Effector memory CD8-positive, alpha-beta T cell (primary cell): ENCODE results near the gene PIGM.

Source experiments
- ATAC-seq: fragments of 150-1000 bp; cut with Tn5 transposase; replicated peaks from 2 replicates; pipeline ENCODE4 v1.10.0; 2021; ENCODE audit warnings: mild to moderate bottlenecking, moderate library complexity
- DNase-seq, 3 experiments: peaks; one replicate each; pipeline ENCODE4 v3.0.0; 2021
- H3K27ac Mint-ChIP-seq, 2 donors: one replicate each; pipeline ENCODE4 v1.8.0; 2022; ENCODE audit warnings: mild to moderate bottlenecking in 2 of 2, mixed read lengths in 2 of 2, moderate library complexity in 2 of 2
- H3K27me3 Mint-ChIP-seq, 2 donors: one replicate each; pipeline ENCODE4 v1.8.0; 2022; ENCODE audit warnings: mixed read lengths in 2 of 2
- H3K36me3 Mint-ChIP-seq: one replicate; pipeline ENCODE4 v1.8.0; 2022; ENCODE audit warnings: mild to moderate bottlenecking, moderate library complexity, mixed read lengths; ENCODE audit not compliant: insufficient read depth
- H3K4me1 Mint-ChIP-seq, 2 donors: one replicate each; pipeline ENCODE4 v1.8.0; 2022; ENCODE audit warnings: low read depth in 2 of 2, mixed read lengths in 2 of 2
- H3K4me3 Mint-ChIP-seq, 2 donors: one replicate each; pipeline ENCODE4 v1.8.0; 2022; ENCODE audit warnings: mild to moderate bottlenecking in 2 of 2, mixed read lengths in 2 of 2, moderate library complexity in 2 of 2
- H3K9me3 Mint-ChIP-seq, 2 donors: one replicate each; pipeline ENCODE4 v1.8.0; 2022; ENCODE audit warnings: mixed read lengths in 2 of 2

PIGM gene

DNA sequence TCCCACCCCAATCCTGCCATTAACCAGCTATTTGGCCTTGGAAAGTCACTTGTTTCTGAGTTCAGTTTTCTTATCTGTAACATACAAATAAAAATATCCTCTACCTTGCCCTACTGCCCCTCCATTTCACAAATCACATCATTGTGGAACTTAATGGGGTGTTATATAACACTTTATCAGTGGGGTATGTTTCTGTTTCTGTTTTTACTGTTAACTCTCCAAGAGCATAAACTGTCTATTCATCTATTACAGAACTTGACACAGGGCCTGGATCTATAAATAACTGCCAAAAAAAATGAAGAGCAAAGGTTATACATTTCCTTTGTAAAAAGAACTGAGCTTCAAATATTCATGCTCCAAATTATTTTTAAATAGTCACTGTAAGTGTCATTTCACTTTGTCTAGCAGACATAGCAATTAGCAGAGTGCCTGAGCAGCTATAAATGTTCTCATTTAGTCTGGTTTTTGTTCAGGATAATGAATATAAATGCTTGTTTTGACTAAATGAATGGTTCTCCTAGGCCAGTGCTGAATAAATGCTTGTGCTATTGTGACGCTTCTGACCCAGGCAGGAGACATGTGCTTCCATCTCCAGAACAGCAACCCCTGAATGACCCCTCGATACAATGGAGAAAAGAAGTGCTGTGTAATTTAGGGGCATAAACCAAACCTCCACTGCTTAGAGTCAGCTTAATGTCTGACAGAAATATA lies 7.4 kb downstream of the PIGM start:
- Mint-ChIP-seq H3K4me3 (no peak overlapping the region), H3K27ac (peak overlapping the region in 1 of 2 donors; percentile 23), H3K9me3 (no peaks in the 10 kb centered on the region), H3K36me3 (no peaks in the 10 kb centered on the region), H3K27me3 (no peaks in the 10 kb centered on the region), H3K4me1 (peaks cover 0 to 7% of the 10 kb centered on the region in 2 donors)
- no peak for DNase-seq
- ATAC-seq = no peak

DNA sequence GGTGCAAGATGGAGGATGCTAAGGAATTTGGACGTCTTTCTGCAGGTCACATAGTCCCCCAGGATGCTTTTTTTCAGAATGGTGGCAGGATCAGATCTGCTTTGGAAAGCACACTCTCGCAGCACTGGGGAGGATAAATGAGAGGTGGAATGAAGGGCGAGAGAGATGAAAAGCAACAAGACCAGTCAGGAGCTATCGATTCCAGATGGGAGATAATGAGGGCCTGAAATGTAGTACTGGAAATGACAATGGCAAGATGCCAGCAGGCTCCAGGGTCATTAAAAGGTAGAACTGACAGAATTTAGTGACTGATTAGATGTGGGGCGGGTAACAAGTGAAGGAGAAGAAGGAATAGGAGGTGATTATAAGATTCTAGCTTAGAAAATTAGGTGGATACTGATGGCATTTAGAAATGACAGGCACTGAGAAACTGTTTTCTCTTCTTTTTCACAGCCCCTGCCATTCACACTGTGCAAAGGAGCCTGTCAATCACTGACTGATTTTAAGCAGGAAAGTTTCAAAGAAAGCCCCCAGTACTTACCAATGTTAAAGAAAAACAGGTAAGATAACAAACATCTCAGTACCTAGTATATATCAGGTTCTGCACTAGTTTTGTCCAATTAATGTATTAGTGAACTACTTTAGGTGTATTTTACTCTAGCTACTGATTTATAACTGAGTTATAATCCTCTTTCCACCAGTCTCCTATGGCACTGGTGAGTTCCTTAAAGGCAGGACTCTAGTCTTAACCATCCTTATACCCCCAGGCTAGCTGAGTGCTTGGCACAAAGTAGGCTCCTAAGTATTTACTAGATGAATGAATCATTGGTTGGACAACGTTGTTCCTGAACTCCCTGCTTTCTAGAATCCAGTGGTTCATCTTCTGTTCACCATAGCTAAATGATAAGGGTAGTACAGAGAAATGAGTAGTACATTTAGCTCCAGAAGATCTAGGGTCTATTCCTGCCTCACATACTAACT lies 9.2 kb downstream of the PIGM start:
- Mint-ChIP-seq H3K9me3 (no peaks in the 10 kb centered on the region), H3K36me3 (peaks cover 5% of the 10 kb centered on the region), H3K27ac (no peak overlapping the region), H3K4me3 (no peak overlapping the region), H3K27me3 (peaks cover 2 to 8% of the 10 kb centered on the region in 2 donors), H3K4me1 (peaks cover 0 to 3% of the 10 kb centered on the region in 2 donors)
- ATAC-seq = no peak
- no peak for DNase-seq

DNA sequence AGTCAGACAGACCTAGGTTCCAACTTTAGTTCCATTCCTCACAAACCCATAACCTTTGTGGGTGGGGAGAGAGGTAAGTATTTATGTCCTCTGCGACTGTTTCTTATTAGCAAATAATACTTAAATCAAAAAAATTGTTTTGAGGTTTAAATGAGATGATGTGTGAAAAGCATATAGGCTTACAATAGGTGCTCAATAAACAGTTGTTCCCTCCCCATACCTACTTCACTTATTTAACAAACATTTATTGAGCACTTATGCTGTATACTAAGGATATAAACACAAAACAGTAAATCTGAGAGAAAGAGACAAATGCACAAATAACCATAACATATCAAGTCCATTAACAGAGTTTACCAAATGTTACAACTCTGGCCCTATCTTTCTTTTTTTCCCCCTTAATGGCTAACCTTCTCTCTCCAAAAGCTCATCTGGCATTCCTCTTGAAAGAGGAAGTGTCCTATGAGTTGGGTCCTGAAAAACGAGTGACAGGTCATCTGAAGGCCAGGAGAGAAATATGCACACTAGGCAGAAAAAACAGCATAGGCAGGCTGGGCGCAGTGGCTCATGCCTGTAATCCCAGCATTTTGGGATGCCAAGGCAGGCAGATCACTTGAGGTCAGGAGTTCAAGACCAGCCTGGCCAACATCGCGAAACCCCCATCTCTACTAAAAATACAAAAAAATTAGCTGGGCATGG lies 10.3 kb downstream of the PIGM start:
- Mint-ChIP-seq H3K4me1 (no peaks in the 10 kb centered on the region), H3K27me3 (peaks cover 10 to 14% of the 10 kb centered on the region in 2 donors), H3K4me3 (no peak overlapping the region), H3K27ac (no peak overlapping the region), H3K9me3 (no peaks in the 10 kb centered on the region), H3K36me3 (peaks cover 5% of the 10 kb centered on the region)
- ATAC-seq = no peak
- no peak for DNase-seq

DNA sequence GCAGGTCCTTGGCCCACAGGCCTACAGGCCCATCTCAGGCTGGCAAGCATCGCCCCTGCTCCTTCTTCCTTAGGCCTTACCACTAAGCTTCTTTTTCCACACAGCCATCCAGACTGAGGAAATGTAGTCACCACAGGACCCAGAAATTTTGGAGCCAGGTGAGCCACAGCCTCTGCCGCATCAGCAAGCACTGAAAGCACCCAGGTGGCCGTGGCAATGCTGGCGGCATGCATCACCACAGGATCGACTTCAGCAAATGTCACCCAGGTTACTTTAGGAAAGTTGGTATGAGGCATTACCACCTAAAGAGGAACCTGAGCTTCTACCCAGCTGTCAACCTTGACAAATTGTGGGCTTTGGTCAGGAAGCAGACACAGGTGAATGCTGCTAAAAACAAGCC lies 11.6 kb downstream of the PIGM start:
- peaks cover 10 to 14% of the 10 kb centered on the region in 2 donors for H3K27me3 Mint-ChIP-seq
- no peak for ATAC-seq
- no peak for DNase-seq
- peaks cover 5% of the 10 kb centered on the region for H3K36me3 Mint-ChIP-seq
- H3K27ac Mint-ChIP-seq = no peak overlapping the region
- H3K4me3 Mint-ChIP-seq = no peak overlapping the region
- no peaks in the 10 kb centered on the region for H3K9me3 Mint-ChIP-seq
- no peaks in the 10 kb centered on the region for H3K4me1 Mint-ChIP-seq

DNA sequence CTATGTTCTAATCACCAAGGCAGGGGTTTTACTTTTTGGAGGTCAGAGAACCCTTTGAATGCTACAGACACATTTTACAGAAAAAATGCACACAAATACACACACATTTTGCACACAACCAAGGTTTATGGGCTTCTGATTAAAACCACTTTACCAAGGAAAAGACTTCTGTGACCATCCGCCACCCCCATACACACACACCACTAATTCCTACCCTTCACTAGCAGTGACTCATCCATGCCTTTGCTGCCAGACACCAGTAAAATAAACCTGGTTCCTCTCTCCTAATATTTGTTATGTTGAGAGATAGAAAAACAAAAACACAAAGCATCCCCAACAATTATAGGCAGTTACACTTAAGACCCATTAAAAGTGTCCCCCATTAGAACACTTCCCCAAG lies 12.9 kb downstream of the PIGM start:
- H3K4me1 Mint-ChIP-seq = no peaks in the 10 kb centered on the region
- no peak for ATAC-seq
- peaks cover 5% of the 10 kb centered on the region for H3K36me3 Mint-ChIP-seq
- H3K27ac Mint-ChIP-seq = peak overlapping the region in 1 of 2 donors; percentile 11
- H3K9me3 Mint-ChIP-seq = no peaks in the 10 kb centered on the region
- no peak for DNase-seq
- no peak overlapping the region for H3K4me3 Mint-ChIP-seq
- peaks cover 10 to 14% of the 10 kb centered on the region in 2 donors for H3K27me3 Mint-ChIP-seq

DNA sequence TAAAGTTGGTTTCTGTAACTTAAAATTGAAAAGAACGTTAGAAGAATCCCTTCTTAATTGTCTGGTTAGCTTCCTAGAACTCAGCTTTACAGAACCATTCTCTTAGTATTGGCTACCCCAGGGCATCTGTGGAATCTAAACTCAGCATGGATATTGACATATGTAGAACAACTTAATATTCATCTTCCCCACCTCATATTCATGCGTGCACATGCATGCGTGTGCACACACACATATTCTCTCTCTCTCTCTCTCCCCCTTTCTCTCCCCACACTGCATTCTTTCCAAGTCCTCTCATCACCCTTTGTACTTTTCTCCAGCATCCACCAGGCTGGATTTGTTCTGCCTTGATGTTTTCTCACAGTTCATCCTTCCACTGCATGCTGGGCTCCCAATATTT lies 13.4 kb downstream of the PIGM start:
- Mint-ChIP-seq H3K4me3 (no peak overlapping the region), H3K4me1 (no peaks in the 10 kb centered on the region), H3K9me3 (no peaks in the 10 kb centered on the region), H3K27me3 (peaks cover 10 to 19% of the 10 kb centered on the region in 2 donors), H3K36me3 (peaks cover 5% of the 10 kb centered on the region), H3K27ac (no peak overlapping the region)
- DNase-seq (no peak), ATAC-seq (no peak)

DNA sequence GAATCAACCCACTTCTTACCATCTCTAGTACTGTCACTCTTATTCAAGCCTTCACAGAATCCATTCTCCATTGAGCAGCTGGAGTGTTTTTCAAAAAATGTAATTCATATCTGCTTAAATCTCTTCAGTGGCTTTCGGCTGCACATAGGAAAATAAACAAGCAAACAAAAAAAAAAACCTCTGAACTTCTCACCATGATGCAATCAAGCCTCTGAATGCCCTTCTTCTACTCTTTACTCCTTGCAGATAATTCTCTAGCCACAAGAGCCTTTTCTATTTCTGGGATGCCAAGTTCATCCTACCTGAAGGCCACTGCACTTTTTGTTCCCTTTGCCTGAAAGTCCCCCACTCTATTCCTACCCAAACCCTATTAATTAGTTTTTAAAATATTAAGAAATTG lies 14.2 kb downstream of the PIGM start:
- no peak overlapping the region for H3K4me3 Mint-ChIP-seq
- H3K27ac Mint-ChIP-seq = no peak overlapping the region
- no peaks in the 10 kb centered on the region for H3K9me3 Mint-ChIP-seq
- H3K4me1 Mint-ChIP-seq = no peaks in the 10 kb centered on the region
- peaks cover 5% of the 10 kb centered on the region for H3K36me3 Mint-ChIP-seq
- no peak for ATAC-seq
- peaks cover 10 to 20% of the 10 kb centered on the region in 2 donors for H3K27me3 Mint-ChIP-seq
- no peak for DNase-seq

DNA sequence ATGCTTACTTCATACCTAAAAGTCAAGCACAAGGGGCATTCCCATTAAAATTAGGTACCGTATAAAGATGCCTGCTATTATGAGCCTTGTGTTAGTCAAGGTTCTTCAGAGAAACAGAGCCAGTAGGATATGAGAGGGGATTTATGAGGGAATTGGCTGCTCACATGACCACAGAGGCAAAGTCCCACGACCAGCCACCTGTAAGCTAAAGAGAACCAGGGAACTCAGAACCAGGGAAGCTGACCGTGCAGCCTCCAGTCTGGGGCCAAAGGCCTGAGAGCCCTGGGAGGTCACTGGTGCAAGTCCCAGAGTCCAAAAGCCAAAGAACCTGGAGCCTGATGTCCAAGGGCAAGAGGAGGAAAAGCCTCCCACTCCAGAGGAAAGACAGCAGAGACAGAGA lies 20.0 kb downstream of the PIGM start:
- Mint-ChIP-seq H3K27ac (no peak overlapping the region), H3K36me3 (no peaks in the 10 kb centered on the region), H3K4me1 (no peaks in the 10 kb centered on the region), H3K9me3 (no peaks in the 10 kb centered on the region), H3K4me3 (no peak overlapping the region), H3K27me3 (peaks cover 21 to 33% of the 10 kb centered on the region in 2 donors)
- DNase-seq (no peak), ATAC-seq (no peak)

DNA sequence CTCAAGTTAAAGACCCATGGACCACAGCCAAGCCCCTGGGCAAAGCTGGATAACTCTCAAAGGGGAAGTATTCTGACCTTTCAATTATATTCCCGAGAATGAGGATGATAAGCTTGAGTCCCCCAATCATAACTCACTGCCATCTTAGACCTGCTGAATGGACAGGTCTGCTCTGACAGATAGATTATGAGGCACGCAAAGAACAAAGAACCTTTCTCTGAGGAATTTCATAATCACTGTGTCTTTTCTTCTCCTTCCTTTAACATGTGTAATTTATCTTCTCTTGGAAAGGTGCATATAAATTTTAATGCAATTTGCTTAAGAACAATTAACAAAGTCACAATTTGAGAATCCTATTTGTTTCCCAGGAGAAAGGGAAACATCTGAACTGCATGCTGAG lies 22.0 kb downstream of the PIGM start:
- H3K4me3 Mint-ChIP-seq = no peak overlapping the region
- no peak for DNase-seq
- peak overlapping the region in 1 of 2 donors; percentile 60 for H3K27ac Mint-ChIP-seq
- H3K27me3 Mint-ChIP-seq = peaks cover 21 to 33% of the 10 kb centered on the region in 2 donors
- ATAC-seq = no peak
- H3K36me3 Mint-ChIP-seq = no peaks in the 10 kb centered on the region
- no peaks in the 10 kb centered on the region for H3K9me3 Mint-ChIP-seq
- H3K4me1 Mint-ChIP-seq = no peaks in the 10 kb centered on the region

DNA sequence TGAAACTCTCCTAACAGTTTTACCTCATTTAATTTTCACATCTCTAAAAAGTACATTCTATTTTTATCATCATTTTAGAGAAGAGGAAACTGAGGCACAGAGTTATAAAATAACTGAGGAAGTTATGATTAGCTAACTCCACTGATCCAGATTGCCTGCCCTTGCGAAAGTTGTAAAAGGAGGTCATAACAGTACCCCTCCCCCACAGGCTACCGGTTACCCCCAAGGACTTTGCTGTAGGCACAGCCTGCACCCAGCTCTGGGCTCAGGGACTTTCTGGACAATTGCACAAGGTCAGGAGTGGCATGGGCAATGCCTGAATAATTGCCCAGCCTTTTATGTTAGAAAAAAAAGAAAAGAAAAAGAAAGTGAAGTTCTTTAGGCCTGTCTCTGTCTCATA lies 22.7 kb downstream of the PIGM start:
- DNase-seq (no peak), ATAC-seq (no peak)
- Mint-ChIP-seq H3K27me3 (peaks cover 21 to 33% of the 10 kb centered on the region in 2 donors), H3K9me3 (no peaks in the 10 kb centered on the region), H3K4me3 (no peak overlapping the region), H3K27ac (no peak overlapping the region), H3K4me1 (no peaks in the 10 kb centered on the region), H3K36me3 (no peaks in the 10 kb centered on the region)

DNA sequence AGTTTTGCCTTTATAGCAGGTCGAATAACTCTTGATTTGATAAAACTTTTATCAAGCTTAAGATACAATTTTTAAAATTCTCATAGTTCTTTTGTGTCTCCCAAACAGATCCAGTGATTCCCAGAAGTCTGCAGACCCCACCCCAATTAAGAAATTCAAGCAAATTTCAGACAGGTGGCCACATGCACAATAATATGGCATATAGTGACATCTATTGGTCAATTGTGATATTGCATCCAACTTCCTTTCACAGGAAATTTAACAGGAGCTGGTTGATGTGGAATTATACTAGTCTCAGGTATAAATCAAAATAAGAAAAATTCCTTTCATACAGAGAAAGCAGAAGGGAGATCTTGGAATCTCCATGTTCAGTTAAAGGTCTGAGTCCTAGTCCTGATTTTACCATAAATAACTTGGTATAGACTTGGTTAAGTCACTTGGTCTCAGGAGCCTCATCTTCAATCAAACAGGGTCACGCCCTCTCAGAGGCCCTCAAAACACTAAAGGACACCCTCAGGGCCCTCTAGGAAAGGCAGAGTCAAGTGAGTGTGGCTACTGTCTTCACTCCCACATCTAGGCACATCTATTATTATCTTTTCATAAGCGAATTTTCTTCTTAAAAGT lies 24.1 kb downstream of the PIGM start:
- no peaks in the 10 kb centered on the region for H3K4me1 Mint-ChIP-seq
- H3K9me3 Mint-ChIP-seq = no peaks in the 10 kb centered on the region
- ATAC-seq (no peak), DNase-seq (peak in 2 of 3 experiments; percentile 7 to 12)
- H3K27me3 Mint-ChIP-seq = peaks cover 15 to 33% of the 10 kb centered on the region in 2 donors
- no peaks in the 10 kb centered on the region for H3K36me3 Mint-ChIP-seq
- no peak overlapping the region for H3K4me3 Mint-ChIP-seq
- no peak overlapping the region for H3K27ac Mint-ChIP-seq

DNA sequence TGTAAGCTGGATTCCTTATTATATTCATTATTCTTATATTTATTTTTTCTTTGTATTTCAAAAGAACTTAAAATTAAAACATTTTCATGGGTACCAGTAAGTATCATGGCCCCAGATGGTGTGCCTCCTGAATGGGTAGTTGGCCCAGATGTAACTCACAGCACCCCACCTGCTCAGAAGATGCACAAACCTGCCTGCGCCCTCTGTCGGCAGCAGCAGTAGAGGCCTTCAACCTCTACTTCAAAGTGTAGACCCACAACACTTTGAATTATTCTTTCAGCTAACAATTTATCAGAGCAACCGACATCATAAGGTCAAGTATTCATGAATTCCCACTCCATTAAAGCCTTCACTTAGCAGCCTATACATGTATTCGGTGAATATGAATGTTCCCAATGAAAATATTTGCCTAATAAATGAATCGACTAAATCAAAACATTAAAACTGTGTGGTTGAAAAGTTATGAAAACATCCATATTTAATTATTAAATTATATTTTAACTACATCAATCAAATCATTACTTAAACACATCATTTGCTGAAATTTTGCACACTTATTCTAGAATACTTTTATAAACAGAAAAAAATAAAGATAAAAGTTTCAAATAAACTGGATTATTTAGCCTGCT lies 25.4 kb downstream of the PIGM start:
- peak; percentile 88 for ATAC-seq
- peak; percentile 56 to 66 (median 63) for DNase-seq
- Mint-ChIP-seq H3K27me3 (peaks cover 15 to 26% of the 10 kb centered on the region in 2 donors), H3K4me1 (no peaks in the 10 kb centered on the region), H3K9me3 (no peaks in the 10 kb centered on the region), H3K27ac (no peak overlapping the region), H3K4me3 (no peak overlapping the region), H3K36me3 (no peaks in the 10 kb centered on the region)

DNA sequence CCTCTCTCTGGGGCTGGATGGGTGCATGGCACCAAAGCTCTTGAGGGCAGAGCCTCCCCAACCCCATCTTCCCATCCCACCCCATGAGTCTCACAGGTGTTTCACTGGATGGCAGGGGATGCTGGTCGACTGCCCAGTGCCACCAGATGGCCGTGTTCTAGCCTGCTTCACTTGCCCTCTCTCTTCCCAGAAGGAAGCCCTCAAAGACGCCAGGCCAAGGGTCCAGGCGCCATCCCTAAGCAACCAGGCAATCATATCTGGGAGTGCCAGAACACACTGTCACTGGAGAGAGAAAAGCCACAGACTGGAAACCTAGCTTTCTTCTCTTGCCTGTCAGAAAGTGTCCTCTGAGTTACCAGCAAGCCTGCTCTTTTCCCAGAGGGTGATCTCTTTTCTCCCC lies 26.7 kb downstream of the PIGM start:
- H3K27ac Mint-ChIP-seq = no peak overlapping the region
- DNase-seq = no peak
- peaks cover 10 to 18% of the 10 kb centered on the region in 2 donors for H3K27me3 Mint-ChIP-seq
- H3K9me3 Mint-ChIP-seq = no peaks in the 10 kb centered on the region
- no peak for ATAC-seq
- no peaks in the 10 kb centered on the region for H3K4me1 Mint-ChIP-seq
- H3K4me3 Mint-ChIP-seq = no peak overlapping the region
- no peaks in the 10 kb centered on the region for H3K36me3 Mint-ChIP-seq
